ENCODE data around the gene ELOVL5. TPM values are rescaled to one million over a fixed set of nuclear protein-coding genes. Genes with fewer than 3 reads are reported as not detected.

The ELOVL5 gene
- total RNA-seq, 4 donors from 2014 or later = 178 to 351 (median 263) TPM

GRCh38 chr6:53326372-53327016 lies 22.3 kb downstream of the ELOVL5 start:
- TF ChIP-seq, protein P1, sequence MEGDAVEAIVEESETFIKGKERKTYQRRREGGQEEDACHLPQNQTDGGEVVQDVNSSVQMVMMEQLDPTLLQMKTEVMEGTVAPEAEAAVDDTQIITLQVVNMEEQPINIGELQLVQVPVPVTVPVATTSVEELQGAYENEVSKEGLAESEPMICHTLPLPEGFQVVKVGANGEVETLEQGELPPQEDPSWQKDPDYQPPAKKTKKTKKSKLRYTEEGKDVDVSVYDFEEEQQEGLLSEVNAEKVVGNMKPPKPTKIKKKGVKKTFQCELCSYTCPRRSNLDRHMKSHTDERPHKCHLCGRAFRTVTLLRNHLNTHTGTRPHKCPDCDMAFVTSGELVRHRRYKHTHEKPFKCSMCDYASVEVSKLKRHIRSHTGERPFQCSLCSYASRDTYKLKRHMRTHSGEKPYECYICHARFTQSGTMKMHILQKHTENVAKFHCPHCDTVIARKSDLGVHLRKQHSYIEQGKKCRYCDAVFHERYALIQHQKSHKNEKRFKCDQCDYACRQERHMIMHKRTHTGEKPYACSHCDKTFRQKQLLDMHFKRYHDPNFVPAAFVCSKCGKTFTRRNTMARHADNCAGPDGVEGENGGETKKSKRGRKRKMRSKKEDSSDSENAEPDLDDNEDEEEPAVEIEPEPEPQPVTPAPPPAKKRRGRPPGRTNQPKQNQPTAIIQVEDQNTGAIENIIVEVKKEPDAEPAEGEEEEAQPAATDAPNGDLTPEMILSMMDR (IDR thresholded peaks at IDR 0.05; ENCODE audit: low read depth) = no peak

DNA sequence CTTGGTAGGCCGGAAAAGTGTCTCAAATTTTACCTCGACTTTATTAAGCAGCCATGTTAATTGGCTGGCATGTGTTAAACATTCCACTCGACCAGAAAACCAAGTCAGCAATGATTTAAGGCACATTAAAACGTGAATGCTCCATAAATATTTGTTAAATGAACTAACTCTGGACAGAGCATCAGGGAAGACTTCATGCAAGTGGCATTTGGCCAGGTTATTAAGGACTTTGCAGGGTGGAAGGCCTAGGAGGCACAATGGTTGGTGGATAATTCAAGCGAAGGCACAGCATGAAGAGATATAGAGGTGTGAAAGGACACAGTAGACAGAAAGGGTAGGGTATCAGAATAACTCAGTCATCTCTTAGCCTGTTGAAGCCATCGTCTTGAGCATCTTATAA lies 23.0 kb downstream of the ELOVL5 start:
- TF ChIP-seq, protein P1 (IDR thresholded peaks at IDR 0.05; ENCODE audit: low read depth) = no peak

DNA sequence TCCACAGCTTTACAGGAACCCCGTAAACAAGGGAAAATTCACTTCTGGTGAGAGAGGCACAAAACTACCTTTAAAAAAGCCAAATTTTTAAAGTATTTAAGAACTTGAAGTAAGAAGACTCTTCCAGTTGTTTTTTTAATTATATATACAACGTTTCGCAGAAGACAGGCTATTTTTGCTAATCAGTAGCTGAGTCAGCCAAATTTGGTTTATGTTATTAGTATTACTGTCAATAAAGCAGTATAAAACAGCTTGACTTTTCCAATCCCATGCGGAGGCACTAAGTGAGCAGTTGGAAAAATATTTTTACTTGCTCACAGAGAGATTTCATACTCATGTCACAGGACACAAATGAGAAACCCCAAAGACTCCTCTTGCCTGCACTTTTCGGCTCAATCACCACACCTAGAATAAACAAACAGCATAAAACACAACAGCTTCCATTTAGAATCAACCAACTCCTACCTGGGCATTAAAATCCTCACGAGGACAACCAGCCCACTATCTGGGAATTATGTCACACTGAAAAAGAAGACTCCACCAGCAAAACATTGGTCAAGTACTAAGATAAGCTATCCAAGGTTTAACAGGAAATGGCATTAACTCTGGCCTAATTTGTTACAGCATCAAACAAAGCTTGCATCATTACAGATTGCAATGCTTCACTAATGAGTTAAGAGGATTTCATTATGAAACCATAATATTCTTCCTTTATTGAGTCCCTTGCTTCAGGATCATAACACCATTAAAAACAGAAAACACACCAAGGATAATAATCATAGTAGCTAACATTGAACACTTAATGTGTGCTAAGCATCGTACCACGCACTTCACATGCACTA lies 26.3 kb downstream of the ELOVL5 start:
- TF ChIP-seq, protein P1 (IDR thresholded peaks at IDR 0.05; ENCODE audit: low read depth) = no peak

DNA sequence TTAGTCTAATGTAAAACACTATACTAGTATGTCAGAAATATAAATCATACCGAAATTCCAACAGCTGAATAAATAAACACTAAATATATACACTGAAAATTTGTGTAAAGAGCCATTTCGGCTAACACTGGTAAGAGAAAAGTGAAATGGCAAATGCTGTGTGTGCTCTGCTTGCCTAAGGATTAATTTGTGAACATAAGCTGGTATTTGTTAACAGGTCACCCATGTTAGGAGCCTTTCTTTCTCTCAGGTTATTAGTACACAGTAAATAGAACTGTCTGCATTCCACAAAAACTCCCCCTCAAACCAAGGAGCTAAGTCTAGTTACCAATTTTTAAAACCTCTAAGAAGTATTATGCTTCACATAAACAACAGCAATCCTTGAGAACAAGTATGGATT lies 27.0 kb downstream of the ELOVL5 start:
- TF ChIP-seq, protein P1 (IDR thresholded peaks at IDR 0.05; ENCODE audit: low read depth) = no peak

DNA sequence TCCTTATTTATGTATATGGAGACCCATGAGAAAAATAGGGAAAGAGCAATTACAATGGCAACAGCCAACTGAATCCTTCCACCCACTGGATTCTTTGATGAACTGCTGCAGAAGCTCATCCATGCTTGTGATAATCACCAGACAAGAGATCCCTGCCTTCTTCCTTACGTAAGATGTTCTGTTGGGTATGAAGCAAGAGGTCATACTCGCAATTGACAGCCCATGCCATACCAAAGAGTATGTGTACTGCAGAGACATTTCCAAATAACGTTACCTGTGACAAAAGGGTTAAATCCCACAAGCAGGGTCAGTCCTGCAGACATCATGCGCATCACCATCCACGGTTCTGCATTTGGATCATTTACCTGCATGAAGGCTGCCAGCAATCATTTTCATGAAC lies 27.8 kb downstream of the ELOVL5 start:
- TF ChIP-seq, protein P1 (IDR thresholded peaks at IDR 0.05; ENCODE audit: low read depth) = no peak

DNA sequence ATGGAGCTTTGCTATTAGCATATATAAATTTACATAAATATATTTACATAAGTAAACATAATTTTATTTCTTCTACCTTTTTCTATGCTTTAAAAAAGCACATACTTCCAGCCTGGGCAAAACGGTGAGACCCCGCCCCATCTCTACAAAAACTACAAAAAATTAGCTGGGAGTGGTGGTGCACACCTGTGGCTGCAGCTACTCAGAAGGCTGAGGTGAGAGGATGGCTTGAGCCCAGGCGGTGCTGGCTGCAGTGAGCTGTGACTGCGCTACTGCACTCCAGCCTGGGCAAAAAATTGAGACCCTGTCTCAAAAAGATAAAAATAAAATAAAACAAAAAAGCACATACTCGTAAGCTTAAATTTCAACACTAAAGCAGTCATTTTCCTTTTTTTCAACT lies 30.3 kb downstream of the ELOVL5 start:
- TF ChIP-seq, protein P1 (IDR thresholded peaks at IDR 0.05; ENCODE audit: low read depth) = no peak

DNA sequence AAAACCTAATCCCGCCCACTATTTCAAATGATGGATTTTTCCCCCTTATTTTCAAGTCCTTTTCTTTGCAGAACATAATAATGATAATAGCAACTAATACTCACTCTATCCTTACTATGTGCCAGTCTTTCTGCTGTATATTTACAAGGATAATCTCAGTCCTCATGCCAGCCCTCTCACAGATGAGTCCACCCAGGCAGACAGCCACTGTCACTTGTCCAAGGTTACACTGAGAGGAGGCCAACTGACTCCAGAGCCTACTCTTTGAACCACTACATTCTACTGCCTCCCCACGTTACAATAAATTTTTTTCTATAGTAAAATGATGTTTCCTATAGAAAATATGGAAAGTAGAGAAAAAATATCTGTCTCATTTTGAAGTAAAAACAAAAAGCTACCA lies 30.9 kb downstream of the ELOVL5 start:
- TF ChIP-seq, protein P1 (IDR thresholded peaks at IDR 0.05; ENCODE audit: low read depth) = no peak

Data from subcutaneous adipose tissue (tissue), 4 donors.